Measurements from ENCODE around the gene HDLBP. TPM values are rescaled to one million over a fixed set of nuclear protein-coding genes. Genes with fewer than 3 reads are reported as not detected.

Gene HDLBP
- total and polyA plus RNA-seq, 2 experiments from 2014 or later = 230 to 306 TPM

DNA sequence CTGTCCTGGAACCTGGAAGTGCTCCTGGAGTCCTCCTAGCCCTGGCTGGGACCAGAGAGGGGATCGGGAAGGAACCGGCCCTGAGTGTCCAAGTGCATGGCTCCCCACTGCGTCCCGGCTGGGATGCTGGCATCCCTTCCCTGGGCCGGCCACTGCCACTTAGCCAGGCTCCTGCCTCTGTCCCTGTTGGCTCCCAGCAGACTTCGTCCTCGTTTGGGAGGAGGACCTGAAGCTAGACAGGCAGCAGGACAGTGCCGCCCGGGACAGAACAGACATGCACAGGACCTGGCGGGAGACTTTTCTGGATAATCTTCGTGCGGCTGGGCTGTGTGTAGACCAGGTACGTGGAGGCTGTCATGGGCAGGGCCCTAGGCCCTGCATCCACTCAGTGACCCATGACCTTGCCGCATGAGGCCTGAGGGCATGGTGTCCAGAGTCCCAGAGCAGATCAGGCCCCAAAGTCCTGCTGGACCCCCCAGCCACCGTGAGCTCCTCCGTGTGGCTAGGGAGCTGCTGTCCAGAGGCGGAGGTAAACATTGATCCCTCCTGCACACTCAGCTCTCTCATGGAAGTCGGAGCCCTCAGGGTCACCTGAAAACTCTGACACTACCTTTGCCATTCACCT lies 119.9 kb downstream of the HDLBP start (continued):
- TF ChIP-seq JUNB (IDR thresholded peaks at IDR 0.05; ENCODE audit: unreplicated experiment) = no peak
- no peak for TF ChIP-seq EZH2phosphoT487 (IDR thresholded peaks at IDR 0.05; ENCODE audit: unreplicated experiment)
- TF ChIP-seq ZNF114 (CRISPR knock-in tag; IDR thresholded peaks at IDR 0.05) = no peak
- no peak for TF ChIP-seq EZH2 (IDR thresholded peaks at IDR 0.05; ENCODE audit: low read depth, unreplicated experiment)
- TF ChIP-seq, protein P1, sequence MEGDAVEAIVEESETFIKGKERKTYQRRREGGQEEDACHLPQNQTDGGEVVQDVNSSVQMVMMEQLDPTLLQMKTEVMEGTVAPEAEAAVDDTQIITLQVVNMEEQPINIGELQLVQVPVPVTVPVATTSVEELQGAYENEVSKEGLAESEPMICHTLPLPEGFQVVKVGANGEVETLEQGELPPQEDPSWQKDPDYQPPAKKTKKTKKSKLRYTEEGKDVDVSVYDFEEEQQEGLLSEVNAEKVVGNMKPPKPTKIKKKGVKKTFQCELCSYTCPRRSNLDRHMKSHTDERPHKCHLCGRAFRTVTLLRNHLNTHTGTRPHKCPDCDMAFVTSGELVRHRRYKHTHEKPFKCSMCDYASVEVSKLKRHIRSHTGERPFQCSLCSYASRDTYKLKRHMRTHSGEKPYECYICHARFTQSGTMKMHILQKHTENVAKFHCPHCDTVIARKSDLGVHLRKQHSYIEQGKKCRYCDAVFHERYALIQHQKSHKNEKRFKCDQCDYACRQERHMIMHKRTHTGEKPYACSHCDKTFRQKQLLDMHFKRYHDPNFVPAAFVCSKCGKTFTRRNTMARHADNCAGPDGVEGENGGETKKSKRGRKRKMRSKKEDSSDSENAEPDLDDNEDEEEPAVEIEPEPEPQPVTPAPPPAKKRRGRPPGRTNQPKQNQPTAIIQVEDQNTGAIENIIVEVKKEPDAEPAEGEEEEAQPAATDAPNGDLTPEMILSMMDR (conservative IDR thresholded peaks at IDR 0.05; ENCODE audit: low read depth in 2 of 2) = no peak
- no peak for TF ChIP-seq NANOG (IDR thresholded peaks at IDR 0.05; ENCODE audit: borderline replicate concordance)
- TF ChIP-seq STAT1 (IDR thresholded peaks at IDR 0.05; ENCODE audit: unreplicated experiment) = no peak
- no peak for TF ChIP-seq POLR2AphosphoS5 (IDR thresholded peaks at IDR 0.05; ENCODE audit: low read depth)

DNA sequence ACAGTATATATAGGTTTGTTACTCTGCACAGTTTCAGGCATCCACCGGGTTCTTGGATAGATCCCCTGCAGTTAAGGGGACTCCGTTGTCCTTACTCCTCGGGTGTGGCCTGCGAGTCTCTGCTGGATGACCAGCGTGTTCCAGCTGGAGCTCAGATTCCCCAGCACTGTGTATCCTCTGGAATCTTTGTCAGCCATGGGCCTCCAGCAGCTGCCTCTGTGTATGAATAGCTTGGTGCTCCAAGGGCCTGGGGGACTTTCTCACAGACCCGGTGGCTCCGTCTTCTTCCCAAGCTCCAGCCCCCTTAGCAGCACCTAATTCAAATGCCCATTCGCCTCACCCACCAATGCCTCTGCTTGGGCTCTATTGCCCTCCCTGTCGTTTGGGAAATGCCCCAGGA lies 120.7 kb downstream of the HDLBP start:
- no peaks in the 10 kb centered on the region for H3K36me3 Mint-ChIP-seq (ENCODE audit: low read depth)
- no peaks in the 10 kb centered on the region for H3K79me2 ChIP-seq (replicated peaks; ENCODE audit: insufficient read depth)
- H2AFZ ChIP-seq = no peak overlapping the region
- H3K4me3 Mint-ChIP-seq = no peak overlapping the region
- H3K4me2 ChIP-seq = no peak overlapping the region
- peaks cover 6% of the 10 kb centered on the region for H3K27me3 Mint-ChIP-seq (ENCODE audit: insufficient read depth, low read depth, poor library complexity)
- no peaks in the 10 kb centered on the region; the same call in 2 of the 3 replicates for H3K9me3 Mint-ChIP-seq
- DNase-seq (ENCODE audit: low spot score) (no peak), ATAC-seq (no peak)
- no peak overlapping the region for H3K27ac ChIP-seq (ENCODE audit: low read depth)
- no peaks in the 10 kb centered on the region for H3K4me1 Mint-ChIP-seq
- no peaks in the 10 kb centered on the region for H3K4me1 ChIP-seq (ENCODE audit: insufficient read depth)
- no peaks in the 10 kb centered on the region for H4K20me1 ChIP-seq (replicated peaks; ENCODE audit: insufficient read depth)
- H3K27me3 ChIP-seq (ENCODE audit: insufficient read depth) = no peaks in the 10 kb centered on the region
- H3K9me2 ChIP-seq (ENCODE audit: insufficient read depth) = no peaks in the 10 kb centered on the region
- H3K36me3 ChIP-seq (ENCODE audit: insufficient read depth) = no peaks in the 10 kb centered on the region
- no peak overlapping the region; the same call in 1 of the 2 replicates for H3K27ac Mint-ChIP-seq
- no peaks in the 10 kb centered on the region for H3F3A ChIP-seq (replicated peaks; ENCODE audit: low read depth)
- H3K4me3 ChIP-seq = no peak overlapping the region
- TF ChIP-seq, protein P2, sequence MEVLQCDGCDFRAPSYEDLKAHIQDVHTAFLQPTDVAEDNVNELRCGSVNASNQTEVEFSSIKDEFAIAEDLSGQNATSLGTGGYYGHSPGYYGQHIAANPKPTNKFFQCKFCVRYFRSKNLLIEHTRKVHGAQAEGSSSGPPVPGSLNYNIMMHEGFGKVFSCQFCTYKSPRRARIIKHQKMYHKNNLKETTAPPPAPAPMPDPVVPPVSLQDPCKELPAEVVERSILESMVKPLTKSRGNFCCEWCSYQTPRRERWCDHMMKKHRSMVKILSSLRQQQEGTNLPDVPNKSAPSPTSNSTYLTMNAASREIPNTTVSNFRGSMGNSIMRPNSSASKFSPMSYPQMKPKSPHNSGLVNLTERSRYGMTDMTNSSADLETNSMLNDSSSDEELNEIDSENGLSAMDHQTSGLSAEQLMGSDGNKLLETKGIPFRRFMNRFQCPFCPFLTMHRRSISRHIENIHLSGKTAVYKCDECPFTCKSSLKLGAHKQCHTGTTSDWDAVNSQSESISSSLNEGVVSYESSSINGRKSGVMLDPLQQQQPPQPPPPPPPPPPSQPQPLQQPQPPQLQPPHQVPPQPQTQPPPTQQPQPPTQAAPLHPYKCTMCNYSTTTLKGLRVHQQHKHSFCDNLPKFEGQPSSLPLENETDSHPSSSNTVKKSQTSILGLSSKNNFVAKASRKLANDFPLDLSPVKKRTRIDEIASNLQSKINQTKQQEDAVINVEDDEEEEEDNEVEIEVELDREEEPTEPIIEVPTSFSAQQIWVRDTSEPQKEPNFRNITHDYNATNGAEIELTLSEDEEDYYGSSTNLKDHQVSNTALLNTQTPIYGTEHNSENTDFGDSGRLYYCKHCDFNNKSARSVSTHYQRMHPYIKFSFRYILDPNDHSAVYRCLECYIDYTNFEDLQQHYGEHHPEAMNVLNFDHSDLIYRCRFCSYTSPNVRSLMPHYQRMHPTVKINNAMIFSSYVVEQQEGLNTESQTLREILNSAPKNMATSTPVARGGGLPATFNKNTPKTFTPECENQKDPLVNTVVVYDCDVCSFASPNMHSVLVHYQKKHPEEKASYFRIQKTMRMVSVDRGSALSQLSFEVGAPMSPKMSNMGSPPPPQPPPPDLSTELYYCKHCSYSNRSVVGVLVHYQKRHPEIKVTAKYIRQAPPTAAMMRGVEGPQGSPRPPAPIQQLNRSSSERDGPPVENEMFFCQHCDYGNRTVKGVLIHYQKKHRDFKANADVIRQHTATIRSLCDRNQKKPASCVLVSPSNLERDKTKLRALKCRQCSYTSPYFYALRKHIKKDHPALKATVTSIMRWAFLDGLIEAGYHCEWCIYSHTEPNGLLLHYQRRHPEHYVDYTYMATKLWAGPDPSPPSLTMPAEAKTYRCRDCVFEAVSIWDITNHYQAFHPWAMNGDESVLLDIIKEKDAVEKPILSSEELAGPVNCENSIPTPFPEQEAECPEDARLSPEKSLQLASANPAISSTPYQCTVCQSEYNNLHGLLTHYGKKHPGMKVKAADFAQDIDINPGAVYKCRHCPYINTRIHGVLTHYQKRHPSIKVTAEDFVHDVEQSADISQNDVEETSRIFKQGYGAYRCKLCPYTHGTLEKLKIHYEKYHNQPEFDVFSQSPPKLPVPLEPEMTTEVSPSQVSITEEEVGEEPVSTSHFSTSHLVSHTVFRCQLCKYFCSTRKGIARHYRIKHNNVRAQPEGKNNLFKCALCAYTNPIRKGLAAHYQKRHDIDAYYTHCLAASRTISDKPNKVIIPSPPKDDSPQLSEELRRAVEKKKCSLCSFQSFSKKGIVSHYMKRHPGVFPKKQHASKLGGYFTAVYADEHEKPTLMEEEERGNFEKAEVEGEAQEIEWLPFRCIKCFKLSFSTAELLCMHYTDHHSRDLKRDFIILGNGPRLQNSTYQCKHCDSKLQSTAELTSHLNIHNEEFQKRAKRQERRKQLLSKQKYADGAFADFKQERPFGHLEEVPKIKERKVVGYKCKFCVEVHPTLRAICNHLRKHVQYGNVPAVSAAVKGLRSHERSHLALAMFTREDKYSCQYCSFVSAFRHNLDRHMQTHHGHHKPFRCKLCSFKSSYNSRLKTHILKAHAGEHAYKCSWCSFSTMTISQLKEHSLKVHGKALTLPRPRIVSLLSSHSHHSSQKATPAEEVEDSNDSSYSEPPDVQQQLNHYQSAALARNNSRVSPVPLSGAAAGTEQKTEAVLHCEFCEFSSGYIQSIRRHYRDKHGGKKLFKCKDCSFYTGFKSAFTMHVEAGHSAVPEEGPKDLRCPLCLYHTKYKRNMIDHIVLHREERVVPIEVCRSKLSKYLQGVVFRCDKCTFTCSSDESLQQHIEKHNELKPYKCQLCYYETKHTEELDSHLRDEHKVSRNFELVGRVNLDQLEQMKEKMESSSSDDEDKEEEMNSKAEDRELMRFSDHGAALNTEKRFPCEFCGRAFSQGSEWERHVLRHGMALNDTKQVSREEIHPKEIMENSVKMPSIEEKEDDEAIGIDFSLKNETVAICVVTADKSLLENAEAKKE (CRISPR knock-in tag; IDR thresholded peaks at IDR 0.05) = no peak
- TF ChIP-seq EZH2phosphoT487 (IDR thresholded peaks at IDR 0.05; ENCODE audit: unreplicated experiment) = no peak
- no peak for TF ChIP-seq POLR2AphosphoS5 (IDR thresholded peaks at IDR 0.05; ENCODE audit: low read depth)
- no peak for TF ChIP-seq CREB1 (CRISPR knock-in tag; IDR thresholded peaks at IDR 0.05; ENCODE audit: low read depth)
- TF ChIP-seq NANOG (IDR thresholded peaks at IDR 0.05; ENCODE audit: borderline replicate concordance) = no peak
- TF ChIP-seq, protein P3, sequence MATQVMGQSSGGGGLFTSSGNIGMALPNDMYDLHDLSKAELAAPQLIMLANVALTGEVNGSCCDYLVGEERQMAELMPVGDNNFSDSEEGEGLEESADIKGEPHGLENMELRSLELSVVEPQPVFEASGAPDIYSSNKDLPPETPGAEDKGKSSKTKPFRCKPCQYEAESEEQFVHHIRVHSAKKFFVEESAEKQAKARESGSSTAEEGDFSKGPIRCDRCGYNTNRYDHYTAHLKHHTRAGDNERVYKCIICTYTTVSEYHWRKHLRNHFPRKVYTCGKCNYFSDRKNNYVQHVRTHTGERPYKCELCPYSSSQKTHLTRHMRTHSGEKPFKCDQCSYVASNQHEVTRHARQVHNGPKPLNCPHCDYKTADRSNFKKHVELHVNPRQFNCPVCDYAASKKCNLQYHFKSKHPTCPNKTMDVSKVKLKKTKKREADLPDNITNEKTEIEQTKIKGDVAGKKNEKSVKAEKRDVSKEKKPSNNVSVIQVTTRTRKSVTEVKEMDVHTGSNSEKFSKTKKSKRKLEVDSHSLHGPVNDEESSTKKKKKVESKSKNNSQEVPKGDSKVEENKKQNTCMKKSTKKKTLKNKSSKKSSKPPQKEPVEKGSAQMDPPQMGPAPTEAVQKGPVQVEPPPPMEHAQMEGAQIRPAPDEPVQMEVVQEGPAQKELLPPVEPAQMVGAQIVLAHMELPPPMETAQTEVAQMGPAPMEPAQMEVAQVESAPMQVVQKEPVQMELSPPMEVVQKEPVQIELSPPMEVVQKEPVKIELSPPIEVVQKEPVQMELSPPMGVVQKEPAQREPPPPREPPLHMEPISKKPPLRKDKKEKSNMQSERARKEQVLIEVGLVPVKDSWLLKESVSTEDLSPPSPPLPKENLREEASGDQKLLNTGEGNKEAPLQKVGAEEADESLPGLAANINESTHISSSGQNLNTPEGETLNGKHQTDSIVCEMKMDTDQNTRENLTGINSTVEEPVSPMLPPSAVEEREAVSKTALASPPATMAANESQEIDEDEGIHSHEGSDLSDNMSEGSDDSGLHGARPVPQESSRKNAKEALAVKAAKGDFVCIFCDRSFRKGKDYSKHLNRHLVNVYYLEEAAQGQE (IDR thresholded peaks at IDR 0.05; ENCODE audit: unreplicated experiment) = no peak
- no peak for TF ChIP-seq STAT1 (IDR thresholded peaks at IDR 0.05; ENCODE audit: unreplicated experiment)
